NCI-H187 treated with DMSO at 0.1 percent for 48 hours (cell line): ENCODE measurements around the gene CDHR3.
"Not testable (repeated sequence)": the region's sequence is repeated elsewhere in the genome, so short reads cannot be mapped to it uniquely, and the experiment has no call there.

Experiments used
- DNase-seq: peaks from one replicate; lab custom pipeline; 2025; lab: John Stamatoyannopoulos, UW

Gene CDHR3

GRCh38 chr7:105963038-105963667, at the start of gene CDHR3:
CDHR3 (plus strand) TSS chr7:105963264; CDS start chr7:105963319, 55 bp downstream.
- DNase-seq, result no peak

- no peak for DNase-seq
Measured at GRCh38 chr7:105913947-105914346, 49.1 kb upstream of the CDHR3 start.

- DNase-seq, result no peak
Measured at GRCh38 chr7:105916603-105917002, 46.5 kb upstream of the CDHR3 start.

- DNase-seq, result no peak
Measured at GRCh38 chr7:105917659-105918058, 45.4 kb upstream of the CDHR3 start.

GRCh38 chr7:105920766-105921165, 42.3 kb upstream of the CDHR3 start:
- no peak for DNase-seq

- no peak for DNase-seq
Measured at GRCh38 chr7:105924945-105925344, 38.1 kb upstream of the CDHR3 start.

- no peak for DNase-seq
Measured at GRCh38 chr7:105926131-105926530, 36.9 kb upstream of the CDHR3 start.

- DNase-seq, result no peak
Measured at GRCh38 chr7:105931179-105931578, 31.9 kb upstream of the CDHR3 start.

- peak; percentile 94 for DNase-seq
Measured at GRCh38 chr7:105932835-105933477, 30.1 kb upstream of the CDHR3 start.

- no peak for DNase-seq
Measured at GRCh38 chr7:105934572-105935185, 28.4 kb upstream of the CDHR3 start.

- DNase-seq, result no peak
Measured at GRCh38 chr7:105935250-105935649, 27.8 kb upstream of the CDHR3 start.

- DNase-seq, result no peak
Measured at GRCh38 chr7:105937411-105937810, 25.7 kb upstream of the CDHR3 start.

GRCh38 chr7:105940109-105940508, 23.0 kb upstream of the CDHR3 start:
- DNase-seq, result no peak

- no peak for DNase-seq
Measured at GRCh38 chr7:105941596-105941995, 21.5 kb upstream of the CDHR3 start.

- no peak for DNase-seq
Measured at GRCh38 chr7:105943486-105943885, 19.6 kb upstream of the CDHR3 start.

- no peak for DNase-seq
Measured at GRCh38 chr7:105945848-105946247, 17.2 kb upstream of the CDHR3 start.

GRCh38 chr7:105951597-105951996, 11.5 kb upstream of the CDHR3 start:
- no peak for DNase-seq

GRCh38 chr7:105952917-105953595, 10.0 kb upstream of the CDHR3 start:
- DNase-seq, result no peak

- no peak for DNase-seq
Measured at GRCh38 chr7:105954711-105955110, 8.4 kb upstream of the CDHR3 start.

- not testable (repeated sequence) for DNase-seq
Measured at GRCh38 chr7:105955651-105956466, 7.2 kb upstream of the CDHR3 start.

GRCh38 chr7:105958012-105958411, 5.1 kb upstream of the CDHR3 start:
- no peak for DNase-seq

- DNase-seq, result no peak
Measured at GRCh38 chr7:105962353-105962752, 711 bp upstream of the CDHR3 start.
